GM08714 (cell line): ENCODE measurements around the gene EVI5L.
A peak's percentile ranks its signal among the peaks of the same experiment; 100 is the strongest.
"Not testable (repeated sequence)": the region's sequence is repeated elsewhere in the genome, so short reads cannot be mapped to it uniquely, and the experiment has no call there.

Source experiments
- H3K4me3 ChIP-seq: fragments of 200-500 bp; sonication (Bioruptor generic); 2 replicates; pipeline ENCODE4 v1.5.1; 2014; ENCODE audit warnings: mild to moderate bottlenecking, low read length, inconsistent platforms
- ZNF274 ChIP-seq: IDR thresholded peaks from 2 replicates; pipeline ENCODE4 v1.6.1; 2012; ENCODE audit warnings: mild to moderate bottlenecking, low read depth, low read length

The EVI5L gene

DNA sequence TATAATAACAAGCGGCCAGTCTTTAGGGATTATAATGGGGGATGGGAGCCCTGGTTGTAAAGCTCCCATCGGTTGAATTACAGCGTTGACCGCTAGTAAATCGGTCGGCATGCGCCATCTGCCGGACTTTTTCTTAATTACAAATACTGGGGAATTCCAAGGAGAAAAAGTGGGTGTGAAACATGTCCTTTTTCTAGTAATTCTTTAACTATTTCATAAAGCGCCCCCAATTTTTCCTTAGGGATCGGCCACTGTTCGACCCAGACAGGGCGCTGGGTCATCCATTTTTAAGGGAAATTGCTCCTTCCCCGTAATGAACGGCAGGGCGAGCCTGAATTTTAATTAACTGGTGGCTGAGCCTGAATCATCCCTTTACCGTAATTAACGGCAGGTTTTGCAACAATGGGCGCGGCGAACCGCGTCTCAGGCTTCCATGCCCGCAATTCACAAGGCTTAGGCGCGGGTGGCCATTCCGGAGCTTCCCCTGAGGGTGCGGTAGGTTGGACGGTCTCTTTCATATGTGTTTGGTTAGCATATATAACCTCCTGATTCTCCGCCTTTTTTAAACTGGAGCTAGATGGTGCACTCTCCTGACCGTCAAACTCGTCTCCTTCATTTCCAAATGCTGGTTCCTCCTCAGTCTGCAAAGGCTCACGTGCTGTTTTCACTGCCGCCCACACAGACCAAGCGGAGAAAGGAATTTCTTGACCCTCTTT, 30.2 kb upstream of the EVI5L start:
- no peak for TF ChIP-seq ZNF274
- H3K4me3 ChIP-seq = no peak overlapping the region; the same call in 1 of the 2 replicates

DNA sequence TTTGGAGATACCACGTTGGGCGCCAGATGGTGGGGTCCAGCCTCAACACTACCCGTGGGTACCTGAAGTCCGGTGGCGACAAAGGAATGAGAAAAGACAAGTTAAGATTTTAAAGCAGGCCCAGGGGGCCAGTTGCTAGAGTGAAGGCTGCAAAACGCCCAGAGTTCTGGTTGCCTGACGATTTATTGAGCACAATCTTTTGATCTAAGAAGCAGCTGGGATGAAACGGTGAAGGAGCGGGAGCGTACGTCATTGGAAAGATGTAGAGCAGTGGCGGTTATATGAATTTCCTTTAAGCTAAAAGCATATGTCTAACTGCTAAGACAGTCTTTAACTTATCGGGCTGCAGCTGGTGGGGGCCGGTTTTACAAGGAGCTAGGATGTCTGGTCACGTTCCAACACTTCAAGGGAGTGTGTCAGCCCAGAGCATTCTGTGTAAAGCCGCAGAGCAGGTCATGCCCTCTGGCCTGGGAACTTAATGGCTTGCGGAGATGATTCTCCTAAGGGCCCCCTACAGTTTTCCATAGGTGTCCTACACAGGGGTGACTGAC, 28.9 kb upstream of the EVI5L start:
- TF ChIP-seq ZNF274 = no peak
- no peak overlapping the region for H3K4me3 ChIP-seq

DNA sequence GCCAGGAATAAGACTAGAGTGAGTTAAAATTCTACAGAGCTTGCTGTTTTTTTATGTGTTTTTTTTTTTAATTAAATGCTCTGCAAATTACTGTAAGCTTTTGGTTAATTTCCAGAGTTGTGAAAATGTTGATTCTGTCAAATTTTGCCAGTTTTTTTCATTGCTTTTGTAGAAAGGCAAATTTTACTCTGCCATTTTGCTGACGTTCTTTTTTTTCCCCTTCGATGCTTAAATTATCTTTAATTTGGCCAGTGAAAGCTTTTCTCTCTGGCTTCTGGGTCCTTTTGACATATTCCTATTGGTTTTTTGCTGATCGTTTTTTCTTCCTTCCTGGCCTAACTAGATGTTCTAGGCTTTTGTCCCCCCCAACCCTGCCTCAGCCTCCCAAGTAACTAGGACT, 23.8 kb upstream of the EVI5L start:
- TF ChIP-seq ZNF274 = no peak
- H3K4me3 ChIP-seq = no peak overlapping the region

DNA sequence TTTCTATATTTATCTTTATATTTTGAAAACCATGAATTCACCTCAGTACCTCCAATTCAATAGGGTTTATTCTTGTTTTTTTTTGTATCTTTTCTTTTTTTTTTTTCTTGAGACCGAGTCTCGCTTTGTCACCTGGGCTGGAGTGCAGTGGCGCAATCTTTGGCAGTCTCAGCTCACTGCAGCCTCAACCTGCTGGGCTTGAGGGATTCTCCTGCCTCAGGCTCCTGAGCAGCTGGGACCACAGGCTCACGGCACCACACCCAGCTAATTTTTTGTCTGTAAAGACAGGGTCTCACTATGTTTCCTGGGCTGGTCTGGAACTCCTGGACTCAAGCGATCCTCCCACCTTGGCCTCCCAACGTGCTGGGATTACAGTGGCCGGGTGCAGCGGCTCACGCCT, 23.1 kb upstream of the EVI5L start:
- no peak for TF ChIP-seq ZNF274
- H3K4me3 ChIP-seq = no peak overlapping the region

DNA sequence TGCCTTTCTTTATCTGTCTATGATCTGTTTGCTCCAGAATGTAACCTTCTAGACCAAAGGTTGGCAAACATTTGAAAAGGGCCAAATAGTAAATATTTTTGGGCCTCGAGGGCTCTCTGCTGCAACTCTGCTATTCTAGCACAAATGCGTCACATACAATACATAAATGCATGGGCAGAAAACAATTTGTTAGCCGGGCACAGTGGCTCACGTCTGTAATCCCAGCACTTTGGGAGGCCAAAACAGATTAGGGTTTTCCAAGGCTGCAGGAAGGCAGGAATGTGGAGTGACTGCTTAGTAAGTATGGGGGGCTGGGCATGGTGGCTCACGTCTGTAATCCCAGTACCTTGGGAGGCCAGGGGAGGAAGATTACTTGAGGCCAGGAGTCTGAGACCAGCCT, 21.9 kb upstream of the EVI5L start:
- no peak for TF ChIP-seq ZNF274
- no peak overlapping the region for H3K4me3 ChIP-seq

DNA sequence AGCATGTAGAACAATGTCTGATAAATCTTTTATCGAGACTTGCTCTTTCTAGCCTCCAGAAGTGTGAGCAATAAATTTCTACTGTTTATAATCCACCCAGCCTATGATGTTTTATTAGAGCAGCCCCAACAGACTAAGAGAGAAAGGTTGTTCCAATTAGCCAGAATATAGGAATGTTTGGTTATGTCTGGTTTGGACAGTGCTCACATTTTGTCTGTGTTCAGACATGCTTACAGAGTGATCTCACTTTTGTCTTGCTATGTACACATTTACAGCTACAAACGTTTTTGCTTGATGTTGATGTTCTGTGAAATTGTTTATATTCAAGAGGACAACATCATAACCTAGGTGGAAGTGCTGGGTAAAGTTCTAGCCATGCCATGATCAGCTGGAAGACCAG, 18.0 kb upstream of the EVI5L start:
- TF ChIP-seq ZNF274 = no peak
- H3K4me3 ChIP-seq = no peak overlapping the region

DNA sequence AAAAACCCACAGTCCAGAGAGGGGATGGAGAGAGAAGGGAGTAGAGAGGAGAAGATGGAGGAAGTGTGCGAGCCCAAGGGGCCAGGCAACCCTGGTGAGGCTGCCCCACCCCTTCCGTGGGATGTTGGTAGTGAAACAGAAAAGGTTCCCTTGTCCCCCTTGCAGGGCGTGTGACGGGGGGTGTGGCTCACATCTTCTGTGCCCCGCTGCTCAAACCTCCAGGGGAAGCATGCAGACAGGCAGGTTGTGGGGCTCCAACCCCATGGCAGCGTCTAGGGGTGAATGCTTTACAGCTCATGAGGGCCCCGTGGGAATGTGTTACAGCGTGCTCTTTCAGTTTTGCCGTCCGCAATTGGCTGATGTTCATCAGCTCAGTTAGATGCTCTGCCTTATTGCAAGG, 14.7 kb upstream of the EVI5L start:
- H3K4me3 ChIP-seq = no peak overlapping the region
- no peak for TF ChIP-seq ZNF274

DNA sequence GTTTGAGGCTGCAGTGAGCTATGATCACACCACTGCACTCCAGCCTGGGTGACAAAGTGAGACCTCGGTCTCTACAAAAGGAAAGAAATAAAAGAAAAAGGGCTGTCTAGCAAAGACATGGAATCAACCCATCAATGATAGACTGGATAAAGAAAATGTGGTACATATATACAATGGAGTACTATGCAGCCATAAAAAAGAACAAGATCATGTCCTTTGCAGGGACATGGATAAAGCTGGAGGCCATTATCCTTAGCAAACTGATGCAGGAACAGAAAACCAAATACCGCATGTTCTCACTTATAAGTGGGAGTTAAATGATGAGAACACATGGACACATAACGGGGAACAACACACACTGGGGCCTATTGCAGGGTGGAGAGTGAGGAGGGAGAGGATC, 14.0 kb upstream of the EVI5L start:
- not testable (repeated sequence) for H3K4me3 ChIP-seq

DNA sequence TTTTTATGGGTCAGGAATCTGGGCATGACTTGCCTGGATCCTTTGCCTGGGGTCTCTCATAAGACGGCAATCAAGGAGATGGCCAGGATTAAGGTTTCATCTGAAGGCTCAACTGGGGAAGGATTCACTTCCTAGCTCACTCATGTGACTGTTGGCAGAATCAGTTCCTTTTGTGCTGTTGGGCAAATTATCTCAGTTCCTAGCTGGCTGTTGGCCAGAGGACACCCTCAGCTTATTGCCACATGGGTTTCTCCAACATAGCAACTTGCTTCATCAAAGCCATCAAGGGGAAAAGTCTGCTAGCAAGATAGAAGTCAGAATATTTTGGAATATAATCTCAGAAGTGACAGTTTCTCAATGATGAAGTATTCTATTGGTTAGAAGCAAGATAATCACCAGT, 12.2 kb upstream of the EVI5L start:
- no peak for TF ChIP-seq ZNF274
- H3K4me3 ChIP-seq = no peak overlapping the region

DNA sequence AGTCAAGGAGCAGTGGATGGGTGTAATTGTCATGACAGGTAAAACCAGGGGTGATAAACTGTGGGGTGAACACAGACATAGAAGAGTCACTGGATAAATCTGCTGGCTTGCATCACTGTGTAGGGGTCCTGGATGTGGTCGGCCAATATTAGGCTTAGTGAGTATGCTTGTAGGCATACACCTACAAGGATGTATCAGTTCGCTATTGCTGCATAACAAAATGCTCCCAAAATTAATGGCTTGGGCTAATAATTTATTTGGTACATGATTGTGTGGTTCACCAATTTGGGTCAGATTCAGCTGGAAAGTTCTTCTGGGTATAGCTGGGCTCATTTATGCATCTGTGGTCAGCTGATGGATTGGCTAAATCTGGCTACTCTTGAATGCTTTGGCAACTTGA, 11.2 kb upstream of the EVI5L start:
- TF ChIP-seq ZNF274 = no peak
- no peak overlapping the region for H3K4me3 ChIP-seq

DNA sequence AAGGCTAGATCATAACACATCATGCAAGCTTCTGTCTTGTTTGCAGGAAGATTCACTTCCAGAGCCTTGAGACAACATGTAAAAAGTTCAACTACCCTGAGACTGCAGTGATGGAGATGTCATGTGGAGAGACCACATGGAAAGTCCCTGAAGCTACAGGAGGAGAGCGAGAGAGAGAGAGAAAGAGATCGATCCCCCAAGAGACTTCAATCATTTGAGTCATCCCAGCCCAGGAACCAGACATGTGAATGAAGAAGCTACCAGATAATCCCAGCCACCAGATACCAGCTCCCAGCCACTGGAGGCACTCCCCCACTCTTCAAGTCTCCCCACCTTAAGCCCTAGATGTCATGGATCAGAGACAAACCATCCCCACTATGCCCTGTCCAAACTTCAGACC, 10.7 kb upstream of the EVI5L start:
- TF ChIP-seq ZNF274 = no peak
- no peak overlapping the region for H3K4me3 ChIP-seq

DNA sequence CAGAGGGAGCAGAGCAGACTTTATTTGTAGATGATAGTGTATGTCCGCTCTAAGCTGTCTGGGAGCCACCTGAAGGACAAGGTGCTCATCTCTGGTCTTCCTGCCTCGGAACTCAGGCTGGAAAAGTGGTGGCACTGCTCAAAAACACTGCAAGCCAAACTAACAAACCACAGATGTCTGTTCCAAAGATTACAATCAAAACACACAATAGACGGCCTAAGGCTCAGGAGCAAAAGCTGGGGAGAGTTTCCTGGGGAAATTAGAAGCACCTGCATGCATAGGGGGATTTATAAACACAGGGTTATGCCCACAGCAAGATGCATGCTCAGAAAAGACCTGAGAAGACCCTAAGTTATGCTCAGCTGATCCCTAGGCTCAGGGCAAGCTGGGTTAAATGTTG, 9.4 kb upstream of the EVI5L start:
- no peak overlapping the region for H3K4me3 ChIP-seq
- TF ChIP-seq ZNF274 = no peak

DNA sequence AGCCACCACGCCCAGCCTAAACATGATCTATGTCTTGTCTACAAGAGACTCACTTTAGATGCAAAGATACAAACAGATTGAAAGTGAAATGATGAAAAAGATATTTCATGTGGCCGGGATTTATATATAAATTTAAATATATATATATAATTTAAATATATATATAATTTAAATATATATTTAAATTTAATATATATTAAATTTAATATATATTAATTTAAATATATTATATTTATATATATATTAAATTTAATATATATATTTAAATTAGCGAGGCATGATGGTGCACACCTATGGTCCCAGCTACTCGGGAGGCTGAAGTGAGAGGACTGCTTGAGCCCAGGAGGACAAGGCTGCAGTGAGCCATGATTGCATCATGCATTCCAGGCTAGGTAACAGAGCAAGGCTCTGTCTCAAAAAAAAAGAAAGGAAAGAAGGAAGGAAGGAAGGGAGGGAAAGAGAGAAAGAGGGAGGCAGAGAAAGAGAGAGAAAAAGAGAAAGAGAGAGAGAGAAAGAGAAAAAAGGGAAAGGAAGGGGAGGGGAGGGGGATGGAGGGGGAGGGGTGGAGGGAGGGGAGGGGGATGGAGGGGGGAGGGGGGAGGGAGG, 7.0 kb upstream of the EVI5L start:
- TF ChIP-seq ZNF274 = no peak
- no peak overlapping the region for H3K4me3 ChIP-seq

DNA sequence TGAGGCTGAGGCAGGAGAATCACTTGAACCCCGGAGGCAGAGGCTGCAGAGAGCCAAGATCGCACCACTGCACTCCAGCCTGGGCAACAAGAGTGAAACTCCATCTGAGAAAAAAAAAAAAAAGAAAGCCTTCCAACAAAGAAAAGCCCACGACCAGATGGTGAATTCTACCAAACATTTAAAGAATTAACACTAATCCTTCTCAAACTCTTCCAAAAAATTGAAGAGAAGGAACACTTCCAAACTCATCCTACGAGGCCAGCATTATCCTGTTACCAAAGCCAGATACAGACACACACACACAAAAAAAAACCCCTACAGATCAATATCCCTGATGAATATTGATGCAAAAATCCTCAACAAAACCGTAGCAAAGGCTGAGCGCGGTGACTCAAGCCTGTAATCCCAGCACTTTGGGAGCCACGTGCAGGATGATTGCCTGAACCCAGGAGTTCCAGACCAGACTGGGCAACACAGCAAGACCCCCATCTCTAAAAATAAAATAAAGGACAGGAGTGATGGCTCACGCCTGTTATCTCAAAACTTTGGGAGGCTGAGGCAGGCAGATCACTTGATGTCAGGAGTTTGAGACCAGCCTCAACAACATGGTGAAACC, 6.2 kb upstream of the EVI5L start:
- no peak for TF ChIP-seq ZNF274
- no peak overlapping the region for H3K4me3 ChIP-seq

DNA sequence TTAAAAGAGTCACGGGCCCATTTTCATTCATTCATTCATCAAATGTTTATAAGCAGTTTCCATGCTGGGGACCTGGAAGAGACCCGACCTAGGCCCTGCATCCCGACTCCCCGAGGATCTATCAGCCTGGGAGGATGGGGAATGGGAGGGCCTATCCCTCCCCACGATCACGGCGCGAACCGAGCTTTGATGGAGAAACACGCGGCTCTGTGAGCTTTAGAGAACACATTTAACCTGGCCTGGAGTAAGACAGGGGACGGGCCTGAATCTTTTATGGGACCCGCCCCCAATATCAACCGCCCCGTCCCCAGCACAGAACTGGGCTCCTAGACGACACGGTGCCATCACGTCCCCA, 875 bp upstream of the EVI5L start:
- no peak for TF ChIP-seq ZNF274
- peak overlapping the region; percentile 53; the same call in 1 of the 2 replicates for H3K4me3 ChIP-seq
